ENCODE measurements around the gene YKT6. TPM values are rescaled to one million over a fixed set of nuclear protein-coding genes. Genes with fewer than 3 reads are reported as not detected.

Gene YKT6
- polyA plus RNA-seq, 1 donor (not counting 4 experiments of a cell fraction or from before 2014, with no cell fraction given): 148 TPM

GRCh38 chr7:44223362-44224079 is 22.7 kb downstream of the YKT6 start:
- Histone ChIP-seq H3K4me1 (ENCODE audit: control insufficient read depth, extremely low read depth, insufficient read depth, low read length) (peaks cover 10% of the 10 kb centered on the region), H3K9me1 (ENCODE audit: control insufficient read depth, extremely low read depth, insufficient read depth, low read length) (no peaks in the 10 kb centered on the region), H3K4me3 (ENCODE audit: control insufficient read depth in 2 of 3, extremely low read depth in 1 of 3, insufficient read depth in 2 of 3, low read depth in 1 of 3, low read length in 3 of 3) (no peak overlapping the region), H3K27me3 (ENCODE audit: control insufficient read depth, extremely low read depth, insufficient read depth, low read length) (no peaks in the 10 kb centered on the region), H3K36me3 (ENCODE audit: control insufficient read depth in 2 of 2, extremely low read depth in 1 of 2, insufficient read depth in 2 of 2, low read length in 2 of 2) (no peaks in the 10 kb centered on the region), H3K9ac (ENCODE audit: control insufficient read depth, extremely low read depth, insufficient read depth, low read length) (no peak overlapping the region), H4K20me1 (ENCODE audit: control insufficient read depth, extremely low read depth, insufficient read depth, low read length) (no peaks in the 10 kb centered on the region), H3K9me3 (ENCODE audit: control insufficient read depth, low read depth, low read length) (no peaks in the 10 kb centered on the region), H3K27ac (ENCODE audit: control insufficient read depth, insufficient read depth, low read length) (no peak overlapping the region), H3K79me2 (ENCODE audit: control insufficient read depth, insufficient read depth, low read length) (no peaks in the 10 kb centered on the region), H3K4me2 (ENCODE audit: control insufficient read depth, extremely low read depth, insufficient read depth, low read depth, low read length) (no peak overlapping the region), H2AFZ (ENCODE audit: control insufficient read depth, low read length) (no peak overlapping the region)
- FAIRE-seq (no peak), DNase-seq (ENCODE audit: low read depth, low spot score) (no peak)
- dilution Hi-C loops (cut with MboI; ENCODE audit: extremely low pct_ligation_motif_present, low sequenced_read_pairs): no loop called here
- TF ChIP-seq CTCF (optimal IDR thresholded peaks at IDR 0.05 in 1 of 3, IDR thresholded peaks at IDR 0.05 in 1 of 3, conservative IDR thresholded peaks at IDR 0.05 in 1 of 3; ENCODE audit: extremely low read depth in 1 of 3, insufficient read depth in 2 of 3, low read length in 3 of 3): no peak
- TF ChIP-seq EZH2 (IDR thresholded peaks at IDR 0.05; ENCODE audit: low read length): no peak

GRCh38 chr7:44224080-44224973 is 23.5 kb downstream of the YKT6 start:
- H3K27ac ChIP-seq (ENCODE audit: control insufficient read depth, insufficient read depth, low read length): no peak overlapping the region
- H3K9me3 ChIP-seq (ENCODE audit: control insufficient read depth, low read depth, low read length): no peaks in the 10 kb centered on the region
- dilution Hi-C loops (cut with MboI; ENCODE audit: extremely low pct_ligation_motif_present, low sequenced_read_pairs): no loop called here
- H3K27me3 ChIP-seq (ENCODE audit: control insufficient read depth, extremely low read depth, insufficient read depth, low read length): no peaks in the 10 kb centered on the region
- H3K9me1 ChIP-seq (ENCODE audit: control insufficient read depth, extremely low read depth, insufficient read depth, low read length): no peaks in the 10 kb centered on the region
- no peak overlapping the region for H2AFZ ChIP-seq (ENCODE audit: control insufficient read depth, low read length)
- H3K4me3 ChIP-seq (ENCODE audit: control insufficient read depth in 2 of 3, extremely low read depth in 1 of 3, insufficient read depth in 2 of 3, low read depth in 1 of 3, low read length in 3 of 3): no peak overlapping the region
- H3K79me2 ChIP-seq (ENCODE audit: control insufficient read depth, insufficient read depth, low read length): no peaks in the 10 kb centered on the region
- no peaks in the 10 kb centered on the region for H3K36me3 ChIP-seq (ENCODE audit: control insufficient read depth in 2 of 2, extremely low read depth in 1 of 2, insufficient read depth in 2 of 2, low read length in 2 of 2)
- H4K20me1 ChIP-seq (ENCODE audit: control insufficient read depth, extremely low read depth, insufficient read depth, low read length): no peaks in the 10 kb centered on the region
- FAIRE-seq: no peak
- DNase-seq (ENCODE audit: low read depth, low spot score): no peak
- H3K9ac ChIP-seq (ENCODE audit: control insufficient read depth, extremely low read depth, insufficient read depth, low read length): no peak overlapping the region
- TF ChIP-seq CTCF (optimal IDR thresholded peaks at IDR 0.05 in 1 of 3, IDR thresholded peaks at IDR 0.05 in 1 of 3, conservative IDR thresholded peaks at IDR 0.05 in 1 of 3; ENCODE audit: extremely low read depth in 1 of 3, insufficient read depth in 2 of 3, low read length in 3 of 3) (no peak), EZH2 (IDR thresholded peaks at IDR 0.05; ENCODE audit: low read length) (no peak)
- H3K4me2 ChIP-seq (ENCODE audit: control insufficient read depth, extremely low read depth, insufficient read depth, low read depth, low read length): peak overlapping the region; percentile 16
- H3K4me1 ChIP-seq (ENCODE audit: control insufficient read depth, extremely low read depth, insufficient read depth, low read length): peaks cover 10% of the 10 kb centered on the region

Data from keratinocyte (primary cell).